Ishikawa (cell line): Measurements from ENCODE around the gene ASCL2.

Experiments used
- CREB1 ChIP-seq: IDR thresholded peaks from 2 replicates; pipeline ENCODE4 v1.6.1; 2012; ENCODE audit warnings: low read depth
- EP300 ChIP-seq: IDR thresholded peaks from 2 replicates; pipeline ENCODE4 v1.6.1; 2012; ENCODE audit warnings: borderline replicate concordance
- TAF1 ChIP-seq: IDR thresholded peaks from 2 replicates; pipeline ENCODE4 v1.6.1; 2012; ENCODE audit warnings: low read depth, mild to moderate bottlenecking
- TCF12 ChIP-seq: IDR thresholded peaks from 2 replicates; pipeline ENCODE4 v1.6.1; 2012; ENCODE audit warnings: low read depth
- TEAD4 ChIP-seq: IDR thresholded peaks from 2 replicates; pipeline ENCODE4 v1.6.1; 2012
- USF1 ChIP-seq: IDR thresholded peaks from 2 replicates; pipeline ENCODE4 v1.6.1; 2012
- YY1 ChIP-seq: IDR thresholded peaks from 2 replicates; pipeline ENCODE4 v1.6.1; 2012; ENCODE audit warnings: low read depth
- TF ChIP-seq, protein P1 (sequence below): IDR thresholded peaks from 2 replicates; pipeline ENCODE4 v1.6.1; 2012; ENCODE audit warnings: low read depth, mild to moderate bottlenecking

GRCh38 chr11:2273771-2274170 lies 3.4 kb upstream of the ASCL2 start:
- no peak for TF ChIP-seq YY1
- no peak for TF ChIP-seq TAF1
- no peak for TF ChIP-seq CREB1
- no peak for TF ChIP-seq EP300
- TF ChIP-seq USF1, result no peak
- no peak for TF ChIP-seq TEAD4
- TF ChIP-seq, protein P1, sequence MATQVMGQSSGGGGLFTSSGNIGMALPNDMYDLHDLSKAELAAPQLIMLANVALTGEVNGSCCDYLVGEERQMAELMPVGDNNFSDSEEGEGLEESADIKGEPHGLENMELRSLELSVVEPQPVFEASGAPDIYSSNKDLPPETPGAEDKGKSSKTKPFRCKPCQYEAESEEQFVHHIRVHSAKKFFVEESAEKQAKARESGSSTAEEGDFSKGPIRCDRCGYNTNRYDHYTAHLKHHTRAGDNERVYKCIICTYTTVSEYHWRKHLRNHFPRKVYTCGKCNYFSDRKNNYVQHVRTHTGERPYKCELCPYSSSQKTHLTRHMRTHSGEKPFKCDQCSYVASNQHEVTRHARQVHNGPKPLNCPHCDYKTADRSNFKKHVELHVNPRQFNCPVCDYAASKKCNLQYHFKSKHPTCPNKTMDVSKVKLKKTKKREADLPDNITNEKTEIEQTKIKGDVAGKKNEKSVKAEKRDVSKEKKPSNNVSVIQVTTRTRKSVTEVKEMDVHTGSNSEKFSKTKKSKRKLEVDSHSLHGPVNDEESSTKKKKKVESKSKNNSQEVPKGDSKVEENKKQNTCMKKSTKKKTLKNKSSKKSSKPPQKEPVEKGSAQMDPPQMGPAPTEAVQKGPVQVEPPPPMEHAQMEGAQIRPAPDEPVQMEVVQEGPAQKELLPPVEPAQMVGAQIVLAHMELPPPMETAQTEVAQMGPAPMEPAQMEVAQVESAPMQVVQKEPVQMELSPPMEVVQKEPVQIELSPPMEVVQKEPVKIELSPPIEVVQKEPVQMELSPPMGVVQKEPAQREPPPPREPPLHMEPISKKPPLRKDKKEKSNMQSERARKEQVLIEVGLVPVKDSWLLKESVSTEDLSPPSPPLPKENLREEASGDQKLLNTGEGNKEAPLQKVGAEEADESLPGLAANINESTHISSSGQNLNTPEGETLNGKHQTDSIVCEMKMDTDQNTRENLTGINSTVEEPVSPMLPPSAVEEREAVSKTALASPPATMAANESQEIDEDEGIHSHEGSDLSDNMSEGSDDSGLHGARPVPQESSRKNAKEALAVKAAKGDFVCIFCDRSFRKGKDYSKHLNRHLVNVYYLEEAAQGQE, result no peak
- no peak for TF ChIP-seq TCF12
